Activated T-helper 17 cell treated with anti-CD3 and anti-CD28 coated beads, Interleukin-2, amount 50 U/mL, for 72 hours (primary cell): Measurements from ENCODE around the gene EPG5. TPM values are rescaled to one million over a fixed set of nuclear protein-coding genes. Genes with fewer than 3 reads are reported as not detected.

ENCODE experiments used
- ATAC-seq: fragments of 150-1000 bp; cut with Tn5 transposase; replicated peaks from 2 replicates; pipeline ENCODE4 v1.10.0; 2021; ENCODE audit warnings: mild to moderate bottlenecking, moderate library complexity
- H3K27ac Mint-ChIP-seq: one replicate; pipeline ENCODE4 v1.8.0; 2022; ENCODE audit warnings: mixed read lengths
- H3K27me3 Mint-ChIP-seq: one replicate; pipeline ENCODE4 v1.8.0; 2022; ENCODE audit warnings: mixed read lengths
- H3K36me3 Mint-ChIP-seq: one replicate; pipeline ENCODE4 v1.8.0; 2022; ENCODE audit warnings: low read depth, mild to moderate bottlenecking, mixed read lengths
- H3K4me1 Mint-ChIP-seq: one replicate; pipeline ENCODE4 v1.8.0; 2022; ENCODE audit warnings: mixed read lengths
- H3K4me3 Mint-ChIP-seq: one replicate; pipeline ENCODE4 v1.8.0; 2022; ENCODE audit warnings: mild to moderate bottlenecking, mixed read lengths
- H3K9me3 Mint-ChIP-seq: one replicate; pipeline ENCODE4 v1.8.0; 2022; ENCODE audit warnings: mixed read lengths
- total RNA-seq, 2 donors: library from RNA; stranded (reverse); gene quantifications; one replicate each; pipeline ENCODE4 v1.2.3, GENCODE V29; 2022

The EPG5 gene, protein sequence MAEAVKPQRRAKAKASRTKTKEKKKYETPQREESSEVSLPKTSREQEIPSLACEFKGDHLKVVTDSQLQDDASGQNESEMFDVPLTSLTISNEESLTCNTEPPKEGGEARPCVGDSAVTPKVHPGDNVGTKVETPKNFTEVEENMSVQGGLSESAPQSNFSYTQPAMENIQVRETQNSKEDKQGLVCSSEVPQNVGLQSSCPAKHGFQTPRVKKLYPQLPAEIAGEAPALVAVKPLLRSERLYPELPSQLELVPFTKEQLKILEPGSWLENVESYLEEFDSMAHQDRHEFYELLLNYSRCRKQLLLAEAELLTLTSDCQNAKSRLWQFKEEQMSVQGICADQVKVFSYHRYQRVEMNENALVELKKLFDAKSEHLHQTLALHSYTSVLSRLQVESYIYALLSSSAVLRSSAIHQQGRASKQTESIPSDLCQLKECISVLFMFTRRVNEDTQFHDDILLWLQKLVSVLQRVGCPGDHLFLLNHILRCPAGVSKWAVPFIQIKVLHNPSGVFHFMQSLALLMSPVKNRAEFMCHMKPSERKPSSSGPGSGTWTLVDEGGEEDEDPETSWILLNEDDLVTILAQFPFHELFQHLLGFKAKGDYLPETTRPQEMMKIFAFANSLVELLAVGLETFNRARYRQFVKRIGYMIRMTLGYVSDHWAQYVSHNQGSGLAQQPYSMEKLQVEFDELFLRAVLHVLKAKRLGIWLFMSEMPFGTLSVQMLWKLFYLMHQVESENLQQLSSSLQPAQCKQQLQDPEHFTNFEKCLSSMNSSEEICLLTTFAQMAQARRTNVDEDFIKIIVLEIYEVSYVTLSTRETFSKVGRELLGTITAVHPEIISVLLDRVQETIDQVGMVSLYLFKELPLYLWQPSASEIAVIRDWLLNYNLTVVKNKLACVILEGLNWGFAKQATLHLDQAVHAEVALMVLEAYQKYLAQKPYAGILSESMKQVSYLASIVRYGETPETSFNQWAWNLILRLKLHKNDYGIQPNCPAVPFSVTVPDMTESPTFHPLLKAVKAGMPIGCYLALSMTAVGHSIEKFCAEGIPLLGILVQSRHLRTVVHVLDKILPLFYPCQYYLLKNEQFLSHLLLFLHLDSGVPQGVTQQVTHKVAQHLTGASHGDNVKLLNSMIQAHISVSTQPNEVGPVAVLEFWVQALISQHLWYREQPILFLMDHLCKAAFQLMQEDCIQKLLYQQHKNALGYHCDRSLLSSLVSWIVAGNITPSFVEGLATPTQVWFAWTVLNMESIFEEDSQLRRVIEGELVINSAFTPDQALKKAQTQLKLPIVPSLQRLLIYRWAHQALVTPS (N-terminal part only)
- 10 to 100 TPM; 22.9 to 24.0 TPM for total RNA-seq

DNA sequence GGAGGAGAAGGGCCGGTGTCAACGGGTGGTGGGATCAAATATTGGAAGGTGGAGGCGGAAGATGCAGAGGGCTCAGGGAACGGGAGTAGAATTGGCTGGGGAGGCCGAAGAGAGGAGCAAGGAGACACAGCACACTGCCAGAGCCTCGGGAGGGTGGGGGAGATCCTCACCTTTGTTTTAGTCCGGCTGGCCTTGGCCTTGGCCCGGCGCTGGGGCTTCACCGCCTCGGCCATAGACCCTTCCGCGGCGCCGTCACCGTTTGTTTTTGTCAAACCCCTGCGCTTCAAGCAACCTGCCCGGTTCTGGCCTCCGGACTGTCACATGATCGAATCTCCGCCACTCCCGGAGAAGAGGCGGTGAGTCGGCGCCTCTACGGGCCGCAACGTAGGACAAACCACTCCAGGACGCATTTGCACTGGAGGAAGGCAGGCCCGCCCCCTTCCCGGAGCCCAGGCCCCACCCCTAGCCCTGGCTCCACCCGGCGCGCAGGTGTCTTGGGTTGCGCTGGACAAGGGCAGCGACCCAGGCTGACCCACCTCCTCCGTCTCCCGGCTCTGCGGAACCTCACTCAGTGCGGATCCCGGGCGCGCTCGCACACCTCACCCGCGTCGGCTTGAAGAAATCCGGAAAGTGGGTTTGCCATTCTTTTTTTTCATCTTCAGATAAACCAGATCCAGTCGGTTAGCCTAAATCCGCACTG, at the start of gene EPG5:
TSS of gene EPG5 (minus strand) at position 323 of the 700 bp plus-strand sequence. CDS start at position 233, 90 bp downstream.
- H3K27ac Mint-ChIP-seq: peak within 1 kb of the TSS; percentile 97
- peak; percentile 86 for ATAC-seq

DNA sequence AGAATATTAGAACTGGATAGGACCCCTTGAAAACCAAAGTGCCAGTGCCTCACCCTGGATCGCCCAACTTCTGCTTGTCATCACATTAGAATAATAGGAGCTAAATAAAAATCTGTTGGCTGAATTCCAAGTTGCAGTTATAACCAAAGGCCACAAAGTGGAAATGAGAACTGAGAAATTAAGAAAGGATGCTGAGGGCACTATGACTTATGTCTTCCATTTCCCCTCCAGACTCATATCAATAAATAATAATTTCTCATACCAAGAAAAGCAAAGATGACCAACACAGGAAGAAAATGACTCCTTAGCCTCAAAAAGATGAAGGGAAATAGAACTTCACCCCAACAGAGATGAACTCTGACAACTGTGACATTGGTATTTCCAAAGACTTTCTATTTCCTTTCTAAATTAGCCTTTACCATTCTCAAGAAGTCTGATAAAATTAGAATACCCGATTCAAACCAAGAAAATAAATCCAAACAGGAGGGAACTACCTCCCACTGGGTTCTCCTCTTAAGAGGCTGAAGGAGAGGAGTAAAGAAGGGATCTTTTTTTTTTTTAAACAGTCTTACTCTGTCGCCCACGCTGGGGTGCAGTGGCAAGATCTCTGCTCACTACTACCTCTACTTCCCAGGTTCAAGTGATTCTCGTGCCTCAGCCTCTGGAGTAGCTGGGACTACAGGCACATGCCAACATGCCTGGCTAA, 46.5 kb upstream of the EPG5 start:
- Mint-ChIP-seq H3K4me3 (peak overlapping the region; percentile 44), H3K36me3 (peaks cover 11% of the 10 kb centered on the region), H3K4me1 (no peaks in the 10 kb centered on the region), H3K9me3 (no peaks in the 10 kb centered on the region), H3K27me3 (no peaks in the 10 kb centered on the region), H3K27ac (peak overlapping the region; percentile 64)
- peak; percentile 90 for ATAC-seq

More for the DNA sequence above, at the start of gene EPG5:
- no peaks in the 10 kb centered on the region for H3K9me3 Mint-ChIP-seq
- H3K4me1 Mint-ChIP-seq: peaks cover 16% of the 10 kb centered on the region
- H3K4me3 Mint-ChIP-seq: peak within 1 kb of the TSS; percentile 98
- H3K27me3 Mint-ChIP-seq: no peaks in the 10 kb centered on the region
- H3K36me3 Mint-ChIP-seq: peaks cover 15% of the 10 kb centered on the region

DNA sequence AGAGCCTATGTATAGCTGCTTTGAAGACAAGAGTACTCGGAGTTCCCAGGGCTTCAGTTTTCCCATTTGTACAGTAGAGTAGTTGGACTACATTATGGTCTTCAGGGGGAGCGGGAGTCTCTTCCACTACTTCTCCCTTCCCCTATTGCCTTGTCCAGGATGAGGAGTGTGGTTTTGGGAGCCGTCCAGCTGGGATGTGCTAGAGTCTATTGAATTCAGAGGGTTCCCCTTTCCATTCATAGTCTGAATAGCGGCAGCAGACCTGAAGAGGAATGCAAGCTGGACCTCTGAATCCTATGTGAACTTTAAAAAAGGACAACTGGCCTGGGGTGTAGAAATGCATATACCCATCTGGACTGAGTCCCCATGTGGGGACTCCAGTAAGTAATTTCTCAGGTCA, 43.5 kb upstream of the EPG5 start:
- ATAC-seq: no peak
- H3K9me3 Mint-ChIP-seq: no peaks in the 10 kb centered on the region
- peaks cover 11% of the 10 kb centered on the region for H3K36me3 Mint-ChIP-seq
- H3K27me3 Mint-ChIP-seq: no peaks in the 10 kb centered on the region
- no peaks in the 10 kb centered on the region for H3K4me1 Mint-ChIP-seq
- H3K27ac Mint-ChIP-seq: no peak overlapping the region
- no peak overlapping the region for H3K4me3 Mint-ChIP-seq

DNA sequence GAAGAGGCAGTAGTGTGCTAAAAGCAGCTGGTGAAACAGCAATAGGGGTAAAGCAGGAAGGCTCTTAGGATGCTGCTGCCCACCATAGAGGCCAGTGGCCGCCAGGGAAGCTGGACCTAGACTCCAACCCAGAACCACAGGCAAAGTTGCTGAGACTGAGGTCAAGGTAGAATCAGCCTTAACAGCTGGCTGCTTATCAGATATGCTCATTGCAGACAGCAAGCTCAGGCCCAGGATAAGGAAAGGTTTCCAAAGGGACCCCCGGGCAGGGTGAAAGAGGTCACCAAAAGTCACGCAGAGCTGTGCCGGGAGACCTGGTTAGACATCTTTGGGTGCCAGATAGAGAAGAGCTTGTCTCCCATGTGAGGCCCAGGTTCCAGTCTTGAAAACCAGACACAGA, 42.9 kb upstream of the EPG5 start:
- H3K27me3 Mint-ChIP-seq: no peaks in the 10 kb centered on the region
- no peak overlapping the region for H3K4me3 Mint-ChIP-seq
- no peaks in the 10 kb centered on the region for H3K9me3 Mint-ChIP-seq
- no peaks in the 10 kb centered on the region for H3K4me1 Mint-ChIP-seq
- no peak for ATAC-seq
- H3K36me3 Mint-ChIP-seq: peaks cover 11% of the 10 kb centered on the region
- no peak overlapping the region for H3K27ac Mint-ChIP-seq

DNA sequence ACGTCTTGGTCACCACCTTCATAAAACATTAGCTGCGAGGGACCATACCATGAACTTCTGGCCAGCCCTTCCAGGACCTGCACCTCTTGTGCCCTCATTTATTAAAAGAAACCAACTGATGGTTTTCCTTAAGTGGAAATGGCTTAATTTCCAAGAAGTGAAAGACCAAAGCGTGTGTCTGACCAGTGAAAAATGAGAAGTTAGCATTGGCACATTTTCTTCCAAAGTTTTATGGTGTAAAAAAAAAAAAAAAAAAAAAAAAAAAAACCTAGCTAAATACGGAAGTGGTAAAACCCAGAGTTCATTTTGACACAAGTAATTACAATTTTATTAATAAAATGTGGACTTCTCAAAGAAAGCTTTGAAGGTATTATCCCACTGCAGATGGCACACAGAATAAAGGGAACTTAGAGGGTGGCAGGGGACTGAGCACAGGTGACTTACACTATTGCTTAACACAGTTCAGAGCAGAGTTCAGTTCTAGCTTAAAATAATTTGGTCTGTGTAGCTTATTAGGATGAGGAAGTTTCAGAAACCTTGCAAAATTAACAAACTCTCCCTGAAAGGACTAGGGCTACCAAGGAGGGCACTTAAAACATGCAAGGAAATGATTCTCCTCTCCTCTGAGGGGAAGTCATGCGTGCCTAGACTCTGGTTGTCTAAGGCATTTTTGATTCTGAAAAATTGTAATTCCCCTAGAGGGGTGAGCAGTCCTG, 42.2 kb upstream of the EPG5 start:
- Mint-ChIP-seq H3K27me3 (no peaks in the 10 kb centered on the region), H3K36me3 (peaks cover 11% of the 10 kb centered on the region), H3K9me3 (no peaks in the 10 kb centered on the region), H3K4me3 (no peak overlapping the region), H3K27ac (no peak overlapping the region), H3K4me1 (no peaks in the 10 kb centered on the region)
- no peak for ATAC-seq

DNA sequence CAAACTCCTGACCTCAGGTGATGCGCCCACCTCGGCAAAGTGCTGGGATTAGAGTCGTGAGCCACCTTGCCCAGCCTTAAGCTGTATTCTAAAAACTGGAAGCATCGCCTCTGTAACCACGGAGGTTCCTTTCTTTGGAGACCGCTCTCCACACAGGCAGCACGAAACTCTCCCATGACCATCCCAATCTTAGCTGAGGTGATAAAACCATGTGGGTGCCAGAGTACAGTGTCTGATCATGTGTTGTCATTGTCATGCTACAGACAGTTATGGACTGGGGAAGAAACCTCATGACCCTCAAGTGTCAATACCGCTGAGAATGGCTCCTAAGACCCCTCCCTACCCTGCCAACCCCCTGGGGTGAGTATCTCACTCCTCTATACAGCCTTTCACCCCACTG, 41.4 kb upstream of the EPG5 start:
- Mint-ChIP-seq H3K9me3 (no peaks in the 10 kb centered on the region), H3K27ac (no peak overlapping the region), H3K36me3 (peaks cover 8% of the 10 kb centered on the region), H3K4me3 (no peak overlapping the region), H3K4me1 (no peaks in the 10 kb centered on the region), H3K27me3 (no peaks in the 10 kb centered on the region)
- ATAC-seq: no peak

DNA sequence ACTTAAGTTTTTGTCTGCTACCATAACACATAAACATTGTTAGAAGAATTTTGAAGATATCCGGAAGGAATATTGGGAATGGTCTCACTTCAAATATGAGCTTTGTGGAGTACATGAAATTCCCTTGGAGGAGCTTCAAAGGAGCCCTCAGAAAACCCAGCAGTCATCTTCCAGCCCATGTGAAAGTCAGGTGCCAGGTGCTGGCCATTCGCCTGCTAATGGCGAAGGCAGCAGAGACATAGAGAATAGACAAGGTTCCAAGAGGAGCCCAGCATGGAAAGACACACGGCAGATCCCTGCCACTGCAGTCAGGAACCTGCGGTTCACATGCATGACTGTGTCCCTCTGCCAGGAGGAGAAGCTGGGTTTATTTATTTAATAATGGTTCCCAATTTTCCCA, 40.0 kb upstream of the EPG5 start:
- no peak for ATAC-seq
- H3K9me3 Mint-ChIP-seq: no peaks in the 10 kb centered on the region
- H3K27ac Mint-ChIP-seq: no peak overlapping the region
- H3K27me3 Mint-ChIP-seq: no peaks in the 10 kb centered on the region
- peaks cover 5% of the 10 kb centered on the region for H3K36me3 Mint-ChIP-seq
- H3K4me3 Mint-ChIP-seq: no peak overlapping the region
- H3K4me1 Mint-ChIP-seq: peaks cover 4% of the 10 kb centered on the region

DNA sequence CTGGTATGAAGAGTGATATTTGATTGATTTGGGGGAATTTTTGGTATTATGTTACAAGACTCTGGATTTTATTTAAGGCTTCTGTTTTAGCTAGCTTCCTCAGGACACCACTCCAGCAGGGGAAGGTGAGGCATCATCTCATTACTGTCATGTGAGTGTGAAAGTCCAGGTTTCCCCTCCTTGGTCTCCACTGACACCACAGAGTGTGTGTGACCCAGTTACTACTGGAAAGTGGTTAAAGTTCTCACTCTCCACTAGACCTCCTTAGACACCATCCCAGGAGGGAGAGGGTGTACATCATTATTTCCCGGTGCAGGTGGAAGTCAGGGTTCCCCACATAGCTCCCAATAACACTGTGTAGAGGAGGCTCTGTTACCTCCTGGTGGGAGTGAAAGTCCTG, 35.8 kb upstream of the EPG5 start:
- H3K27me3 Mint-ChIP-seq: no peaks in the 10 kb centered on the region
- no peaks in the 10 kb centered on the region for H3K36me3 Mint-ChIP-seq
- H3K4me1 Mint-ChIP-seq: peaks cover 26% of the 10 kb centered on the region
- ATAC-seq: peak; percentile 71
- no peaks in the 10 kb centered on the region for H3K9me3 Mint-ChIP-seq
- H3K4me3 Mint-ChIP-seq: no peak overlapping the region
- H3K27ac Mint-ChIP-seq: no peak overlapping the region

DNA sequence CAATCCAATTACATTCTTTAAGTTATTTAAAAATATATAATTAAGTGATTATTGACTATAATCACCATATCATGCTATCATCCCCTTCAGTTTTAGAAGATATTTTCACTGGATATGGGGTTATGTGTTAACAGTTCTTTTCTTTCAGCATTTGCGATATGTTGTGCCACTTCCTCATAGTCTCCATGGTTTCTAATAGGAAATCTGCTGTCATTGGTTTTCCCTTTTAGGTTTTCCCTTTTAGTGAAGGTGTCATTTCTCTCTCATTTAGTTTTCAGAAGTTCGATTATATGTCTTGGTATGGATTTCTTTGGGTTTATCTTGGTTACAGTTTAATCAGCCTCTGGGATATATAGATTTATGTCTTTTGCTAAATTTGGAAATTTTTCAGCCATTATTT, 34.8 kb upstream of the EPG5 start:
- H3K4me3 Mint-ChIP-seq: no peak overlapping the region
- H3K36me3 Mint-ChIP-seq: no peaks in the 10 kb centered on the region
- no peak for ATAC-seq
- peaks cover 28% of the 10 kb centered on the region for H3K4me1 Mint-ChIP-seq
- H3K27ac Mint-ChIP-seq: no peak overlapping the region
- no peaks in the 10 kb centered on the region for H3K27me3 Mint-ChIP-seq
- no peaks in the 10 kb centered on the region for H3K9me3 Mint-ChIP-seq

DNA sequence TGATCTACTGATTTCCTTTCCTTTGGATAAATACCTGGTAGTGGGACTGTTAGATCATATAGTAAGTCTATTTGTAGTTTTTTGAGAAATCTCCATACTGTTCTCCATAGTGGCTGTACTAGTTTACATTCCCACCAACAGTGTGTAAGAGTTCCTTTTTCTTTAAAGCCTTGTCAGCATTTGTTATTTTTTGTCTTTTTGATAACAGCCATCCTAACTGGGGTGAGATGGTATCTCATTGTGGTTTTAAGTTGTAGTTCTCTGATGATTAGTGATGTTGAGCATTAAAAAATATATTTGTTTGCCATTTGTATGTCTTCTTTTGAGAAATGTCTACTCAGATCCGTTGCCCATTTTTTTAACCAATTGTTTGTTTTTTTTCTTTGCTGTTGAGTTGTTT, 33.9 kb upstream of the EPG5 start:
- Mint-ChIP-seq H3K27me3 (no peaks in the 10 kb centered on the region), H3K36me3 (no peaks in the 10 kb centered on the region), H3K9me3 (no peaks in the 10 kb centered on the region), H3K4me1 (peaks cover 28% of the 10 kb centered on the region), H3K4me3 (no peak overlapping the region), H3K27ac (no peak overlapping the region)
- no peak for ATAC-seq

DNA sequence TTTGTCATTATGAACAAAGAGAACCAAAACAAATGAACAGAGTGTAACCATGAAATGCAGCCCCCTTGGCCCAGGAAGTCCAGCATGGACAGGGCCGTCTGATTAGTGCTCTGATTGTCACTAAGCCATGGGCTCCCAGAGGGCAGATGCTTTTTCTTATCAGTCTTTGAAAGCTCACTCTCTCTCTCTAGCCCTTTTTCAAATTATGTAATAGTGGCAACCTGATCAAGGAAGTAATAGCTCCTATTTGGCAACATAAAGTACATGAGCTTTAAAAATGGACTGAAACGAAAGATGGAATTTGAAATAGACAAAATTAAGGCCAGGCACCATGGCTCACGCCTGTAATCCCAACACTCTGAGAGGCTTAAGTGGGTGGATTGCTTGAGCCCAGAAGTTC, 32.4 kb upstream of the EPG5 start:
- Mint-ChIP-seq H3K4me1 (peaks cover 28% of the 10 kb centered on the region), H3K4me3 (peak overlapping the region; percentile 47), H3K27ac (no peak overlapping the region), H3K9me3 (no peaks in the 10 kb centered on the region), H3K27me3 (no peaks in the 10 kb centered on the region), H3K36me3 (no peaks in the 10 kb centered on the region)
- no peak for ATAC-seq

DNA sequence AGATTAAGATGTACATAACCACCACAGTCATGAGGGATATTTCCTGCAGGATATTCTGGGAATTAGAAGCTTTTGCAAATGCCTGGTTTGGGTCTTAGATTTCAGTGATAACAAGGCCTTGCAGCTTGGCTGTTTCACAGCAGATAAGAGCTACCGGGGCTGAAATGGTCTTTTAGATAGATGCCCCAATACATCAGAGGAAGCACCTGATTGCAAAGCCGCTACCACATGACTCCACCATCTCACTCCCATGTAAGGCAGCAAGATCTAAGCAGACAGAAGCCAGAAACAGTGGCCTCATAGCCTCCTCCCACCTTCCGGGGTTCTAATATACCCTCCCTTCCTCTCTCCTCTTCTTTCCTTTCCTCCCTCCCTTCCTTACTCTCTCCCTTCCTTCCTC, 31.1 kb upstream of the EPG5 start:
- no peaks in the 10 kb centered on the region for H3K27me3 Mint-ChIP-seq
- H3K4me3 Mint-ChIP-seq: peak overlapping the region; percentile 47
- H3K4me1 Mint-ChIP-seq: peaks cover 28% of the 10 kb centered on the region

DNA sequence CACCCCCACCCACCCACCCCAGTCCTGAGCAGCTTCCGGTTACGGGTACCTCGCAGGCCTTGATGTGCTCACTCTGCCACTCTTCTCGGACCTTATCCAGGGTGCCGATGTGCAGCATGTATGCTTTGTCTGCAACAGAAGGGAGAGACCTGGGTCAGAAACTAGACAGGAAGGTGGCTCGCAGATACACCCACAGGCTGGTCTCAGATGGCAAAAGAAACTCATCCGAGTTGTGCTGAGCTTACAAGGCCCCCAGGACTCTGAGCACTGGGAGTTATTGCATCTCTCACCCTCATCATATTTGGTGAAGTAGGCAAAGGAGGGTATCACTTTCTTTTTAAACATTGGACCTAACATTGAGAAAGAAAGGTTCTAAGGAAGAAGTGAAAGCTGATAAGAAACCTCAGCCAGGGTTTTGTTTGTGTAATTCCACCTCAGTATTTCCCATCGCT, 30.6 kb upstream of the EPG5 start:
- no peaks in the 10 kb centered on the region for H3K27me3 Mint-ChIP-seq
- peaks cover 25% of the 10 kb centered on the region for H3K4me1 Mint-ChIP-seq
- peak; percentile 90 for ATAC-seq
- H3K36me3 Mint-ChIP-seq: no peaks in the 10 kb centered on the region
- H3K9me3 Mint-ChIP-seq: no peaks in the 10 kb centered on the region
- peak overlapping the region; percentile 47 for H3K4me3 Mint-ChIP-seq
- peak overlapping the region; percentile 52 for H3K27ac Mint-ChIP-seq

More for the DNA sequence above, 31.1 kb upstream of the EPG5 start:
- Mint-ChIP-seq H3K9me3 (no peaks in the 10 kb centered on the region), H3K36me3 (no peaks in the 10 kb centered on the region), H3K27ac (peak overlapping the region; percentile 52)
- ATAC-seq: peak; percentile 28
